T-helper 2 cell treated with Interferon-gamma antibody and Interleukin-4, amounts not matched to agents 100 ng/mL and 5 ng/mL, for 36 hours (primary cell): ENCODE results near the gene VASH1. TPM values are rescaled to one million over a fixed set of nuclear protein-coding genes. Genes with fewer than 3 reads are reported as not detected.

Source experiments
- intact Hi-C: fragments of 100-400 bp; cut with micrococcal nuclease; formaldehyde crosslinking; loops from one replicate; pipeline ENCODE4 v1.15.1; 2023
- total RNA-seq: library from RNA; stranded (reverse); gene quantifications from 2 replicates; pipeline ENCODE4 v1.2.3, GENCODE V29; 2022

The VASH1 gene
- total RNA-seq, 1 donor from 2014 or later = 5.8 TPM

GRCh38 chr14:76782115-76782884, 21.0 kb downstream of the VASH1 start:
- intact Hi-C loops = no loop called here

GRCh38 chr14:76782885-76783566, 21.8 kb downstream of the VASH1 start:
- intact Hi-C loops = no loop called here

- intact Hi-C loops = loop anchor here (1.0 kb wide), 1 partner anchor 74 kb away; no protein-coding TSS in a partner anchor
Observed at GRCh38 chr14:76784266-76784874, 23.1 kb downstream of the VASH1 start.

- intact Hi-C loops = loop anchor here (1.0 kb wide), 1 partner anchor 75 kb away; no protein-coding TSS in a partner anchor
Observed at GRCh38 chr14:76784881-76785280, 23.6 kb downstream of the VASH1 start.

- intact Hi-C loops = no loop called here
Observed at GRCh38 chr14:76786601-76787000, 25.3 kb downstream of the VASH1 start.

- intact Hi-C loops = no loop called here
Observed at GRCh38 chr14:76792422-76792821, 31.2 kb downstream of the VASH1 start.

GRCh38 chr14:76793324-76793723, 32.1 kb downstream of the VASH1 start:
- intact Hi-C loops = no loop called here

GRCh38 chr14:76793956-76794355, 32.7 kb downstream of the VASH1 start:
- intact Hi-C loops = no loop called here

- intact Hi-C loops = no loop called here
Observed at GRCh38 chr14:76806446-76806845, 45.2 kb downstream of the VASH1 start.

GRCh38 chr14:76808011-76808410, 46.7 kb downstream of the VASH1 start:
- intact Hi-C loops = no loop called here

GRCh38 chr14:76808990-76809389, 47.7 kb downstream of the VASH1 start:
- intact Hi-C loops = no loop called here

- intact Hi-C loops = loop anchor here (5.0 kb wide), 2 partner anchors 152 to 647 kb away; partner anchors contain the start of genes AHSA1 and VIPAS39
Observed at GRCh38 chr14:76810525-76810924, 49.3 kb downstream of the VASH1 start.

GRCh38 chr14:76810953-76811400, 49.7 kb downstream of the VASH1 start:
- intact Hi-C loops = loop anchor here (1.0 to 5.0 kb wide), 4 partner anchors 33 to 646 kb away; partner anchors contain the start of genes AHSA1 and VIPAS39

GRCh38 chr14:76811561-76811960, 50.3 kb downstream of the VASH1 start:
- intact Hi-C loops = loop anchor here (1.0 to 5.0 kb wide), 4 partner anchors 33 to 646 kb away; partner anchors contain the start of genes AHSA1 and VIPAS39

GRCh38 chr14:76812093-76812421, 50.8 kb downstream of the VASH1 start:
- intact Hi-C loops = loop anchor here (1.0 to 5.0 kb wide), 4 partner anchors 44 to 645 kb away; partner anchors contain the start of genes AHSA1, SAMD15, TMED8 and VIPAS39

- intact Hi-C loops = loop anchor here (1.0 to 5.0 kb wide), 5 partner anchors 44 to 645 kb away; partner anchors contain the start of genes AHSA1, CIPC, SAMD15 and TMED8
Observed at GRCh38 chr14:76812422-76813383, 51.4 kb downstream of the VASH1 start, which contains the start of gene ANGEL1. ANGEL1 (minus strand) TSS chr14:76812882; CDS start chr14:76812827, 55 bp downstream.

- intact Hi-C loops = loop anchor here (5.0 kb wide), 2 partner anchors 147 to 642 kb away; partner anchors contain the start of genes AHSA1 and VIPAS39
Observed at GRCh38 chr14:76814726-76815645, 53.7 kb downstream of the VASH1 start.

- intact Hi-C loops = no loop called here
Observed at GRCh38 chr14:76820700-76821099, 59.4 kb downstream of the VASH1 start.

GRCh38 chr14:76826122-76826521, 64.9 kb downstream of the VASH1 start, which contains the start of gene LRRC74A:
LRRC74A (plus strand) TSS chr14:76826408; CDS start chr14:76826698, 290 bp downstream.
- intact Hi-C loops = no loop called here
